ENCODE data around the gene GFM2.

GFM2 gene

DNA sequence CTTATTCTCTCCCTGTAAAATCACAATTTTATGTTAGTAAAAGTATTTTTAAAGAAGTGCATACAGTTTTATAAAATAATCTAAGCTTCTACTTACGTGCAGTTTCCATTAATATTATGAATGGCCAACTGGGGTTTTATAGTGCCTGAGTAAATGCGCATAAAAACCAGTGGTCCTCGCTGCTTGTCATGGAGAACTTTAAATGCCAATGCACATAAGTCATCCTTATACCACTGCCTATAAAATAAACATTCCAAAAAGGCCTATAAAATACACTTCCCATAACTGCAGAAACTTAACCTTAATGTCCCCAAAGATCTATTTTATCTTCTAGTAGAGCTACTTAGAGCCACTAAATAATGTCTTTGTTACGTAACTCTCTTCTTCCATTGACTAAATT, 28.5 kb downstream of the GFM2 start:
- Histone ChIP-seq H3K4me3 (ENCODE audit: low read depth, low read length, poor library complexity, severe bottlenecking) (no peak overlapping the region), H4K20me1 (ENCODE audit: insufficient read depth, low read length) (no peaks in the 10 kb centered on the region), H3K27me3 (ENCODE audit: insufficient read depth, low read length) (no peaks in the 10 kb centered on the region), H3K9me3 (ENCODE audit: low read length) (no peaks in the 10 kb centered on the region), H3K27ac (ENCODE audit: low read depth, low read length, poor library complexity, severe bottlenecking) (no peak overlapping the region), H3K79me2 (ENCODE audit: insufficient read depth, low read length) (no peaks in the 10 kb centered on the region), H3F3A (ENCODE audit: insufficient read depth, low read length) (no peaks in the 10 kb centered on the region), H3K36me3 (ENCODE audit: insufficient read depth, low read length) (peaks cover 79% of the 10 kb centered on the region), H3K9ac (ENCODE audit: low read length) (no peak overlapping the region), H3K9me2 (ENCODE audit: low read depth, low read length) (no peaks in the 10 kb centered on the region), H2AFZ (ENCODE audit: low read length) (no peak overlapping the region), H3K4me1 (ENCODE audit: insufficient read depth, low read length, severe bottlenecking) (no peaks in the 10 kb centered on the region), H3K4me2 (ENCODE audit: low read length) (no peak overlapping the region)
- TF ChIP-seq, protein P1, sequence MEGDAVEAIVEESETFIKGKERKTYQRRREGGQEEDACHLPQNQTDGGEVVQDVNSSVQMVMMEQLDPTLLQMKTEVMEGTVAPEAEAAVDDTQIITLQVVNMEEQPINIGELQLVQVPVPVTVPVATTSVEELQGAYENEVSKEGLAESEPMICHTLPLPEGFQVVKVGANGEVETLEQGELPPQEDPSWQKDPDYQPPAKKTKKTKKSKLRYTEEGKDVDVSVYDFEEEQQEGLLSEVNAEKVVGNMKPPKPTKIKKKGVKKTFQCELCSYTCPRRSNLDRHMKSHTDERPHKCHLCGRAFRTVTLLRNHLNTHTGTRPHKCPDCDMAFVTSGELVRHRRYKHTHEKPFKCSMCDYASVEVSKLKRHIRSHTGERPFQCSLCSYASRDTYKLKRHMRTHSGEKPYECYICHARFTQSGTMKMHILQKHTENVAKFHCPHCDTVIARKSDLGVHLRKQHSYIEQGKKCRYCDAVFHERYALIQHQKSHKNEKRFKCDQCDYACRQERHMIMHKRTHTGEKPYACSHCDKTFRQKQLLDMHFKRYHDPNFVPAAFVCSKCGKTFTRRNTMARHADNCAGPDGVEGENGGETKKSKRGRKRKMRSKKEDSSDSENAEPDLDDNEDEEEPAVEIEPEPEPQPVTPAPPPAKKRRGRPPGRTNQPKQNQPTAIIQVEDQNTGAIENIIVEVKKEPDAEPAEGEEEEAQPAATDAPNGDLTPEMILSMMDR (IDR thresholded peaks at IDR 0.05; ENCODE audit: low read length), result no peak
- TF ChIP-seq EZH2 (IDR thresholded peaks at IDR 0.05; ENCODE audit: borderline replicate concordance, low read length), result no peak

DNA sequence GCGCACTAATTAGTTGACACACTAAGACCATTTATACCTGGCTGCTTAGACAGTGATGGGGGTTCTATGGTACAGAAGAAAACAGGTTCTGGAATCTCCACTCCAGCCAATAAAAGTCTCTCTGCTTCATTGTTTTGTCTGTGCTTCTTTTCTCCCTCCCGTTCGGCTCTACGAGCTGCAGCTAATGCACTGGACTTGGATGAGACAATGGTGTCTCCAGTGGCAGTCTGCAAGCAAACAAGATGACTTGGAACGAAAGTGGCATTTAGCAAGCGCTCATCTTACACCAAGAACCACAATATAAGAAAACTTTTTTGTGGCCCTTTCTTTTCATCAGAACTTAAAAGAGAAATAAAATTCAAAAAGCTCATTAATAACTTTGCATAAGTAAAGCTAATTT, 30.2 kb downstream of the GFM2 start:
- Histone ChIP-seq H3K4me3 (ENCODE audit: low read depth, low read length, poor library complexity, severe bottlenecking) (no peak overlapping the region), H3K9ac (ENCODE audit: low read length) (no peak overlapping the region), H3K36me3 (ENCODE audit: insufficient read depth, low read length) (peaks cover 79% of the 10 kb centered on the region), H3K4me2 (ENCODE audit: low read length) (no peak overlapping the region), H3K4me1 (ENCODE audit: insufficient read depth, low read length, severe bottlenecking) (no peaks in the 10 kb centered on the region), H3K9me2 (ENCODE audit: low read depth, low read length) (no peaks in the 10 kb centered on the region), H3F3A (ENCODE audit: insufficient read depth, low read length) (no peaks in the 10 kb centered on the region), H2AFZ (ENCODE audit: low read length) (no peak overlapping the region), H3K27me3 (ENCODE audit: insufficient read depth, low read length) (no peaks in the 10 kb centered on the region), H4K20me1 (ENCODE audit: insufficient read depth, low read length) (no peaks in the 10 kb centered on the region), H3K27ac (ENCODE audit: low read depth, low read length, poor library complexity, severe bottlenecking) (no peak overlapping the region), H3K9me3 (ENCODE audit: low read length) (no peaks in the 10 kb centered on the region), H3K79me2 (ENCODE audit: insufficient read depth, low read length) (no peaks in the 10 kb centered on the region)
- TF ChIP-seq EZH2 (IDR thresholded peaks at IDR 0.05; ENCODE audit: borderline replicate concordance, low read length), result no peak
- TF ChIP-seq, protein P1 (IDR thresholded peaks at IDR 0.05; ENCODE audit: low read length), result no peak

DNA sequence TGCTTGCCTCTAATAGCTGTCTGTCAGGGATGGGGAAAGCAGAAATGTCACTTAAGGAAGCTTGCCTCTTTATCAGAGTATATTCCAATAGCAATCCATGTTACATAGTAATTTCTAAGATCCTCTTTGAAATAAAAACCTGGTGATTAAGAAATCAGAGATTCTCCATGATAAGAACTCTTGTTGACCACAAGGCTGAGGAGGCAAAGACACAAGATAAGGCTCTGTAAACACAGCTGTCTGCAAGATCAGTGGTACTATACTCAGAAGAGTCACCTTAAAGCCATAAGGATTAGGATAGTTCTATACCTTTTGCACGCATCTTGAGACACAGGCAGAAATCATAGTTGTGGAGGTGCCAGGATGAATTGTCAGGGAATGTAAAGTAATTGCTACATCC, 41.6 kb downstream of the GFM2 start:
- no peak overlapping the region for H3K9ac ChIP-seq (ENCODE audit: low read length)
- H3K9me2 ChIP-seq (ENCODE audit: low read depth, low read length), result no peaks in the 10 kb centered on the region
- H3K79me2 ChIP-seq (ENCODE audit: insufficient read depth, low read length), result no peaks in the 10 kb centered on the region
- no peak overlapping the region for H2AFZ ChIP-seq (ENCODE audit: low read length)
- no peaks in the 10 kb centered on the region for H3K9me3 ChIP-seq (ENCODE audit: low read length)
- H3K27ac ChIP-seq (ENCODE audit: low read depth, low read length, poor library complexity, severe bottlenecking), result no peak overlapping the region
- H3K4me1 ChIP-seq (ENCODE audit: insufficient read depth, low read length, severe bottlenecking), result no peaks in the 10 kb centered on the region
- H3K4me2 ChIP-seq (ENCODE audit: low read length), result no peak overlapping the region
- H4K20me1 ChIP-seq (ENCODE audit: insufficient read depth, low read length), result no peaks in the 10 kb centered on the region
- H3K36me3 ChIP-seq (ENCODE audit: insufficient read depth, low read length), result peaks cover 55% of the 10 kb centered on the region
- no peaks in the 10 kb centered on the region for H3F3A ChIP-seq (ENCODE audit: insufficient read depth, low read length)
- no peaks in the 10 kb centered on the region for H3K27me3 ChIP-seq (ENCODE audit: insufficient read depth, low read length)
- H3K4me3 ChIP-seq (ENCODE audit: low read depth, low read length, poor library complexity, severe bottlenecking), result no peak overlapping the region
- TF ChIP-seq, protein P1 (IDR thresholded peaks at IDR 0.05; ENCODE audit: low read length), result no peak
- TF ChIP-seq EZH2 (IDR thresholded peaks at IDR 0.05; ENCODE audit: borderline replicate concordance, low read length), result no peak
